Measurements from ENCODE around the gene MYH14. TPM values are rescaled to one million over a fixed set of nuclear protein-coding genes. Genes with fewer than 3 reads are reported as not detected.
"Not testable (repeated sequence)": the region's sequence is repeated elsewhere in the genome, so short reads cannot be mapped to it uniquely, and the experiment has no call there.

The MYH14 gene
- total and polyA plus RNA-seq, 2 donors, result 1.6 to 16.2 TPM

GRCh38 chr19:50226536-50226935, 23.1 kb downstream of the MYH14 start:
- H3K36me3 ChIP-seq (ENCODE audit: control insufficient read depth in 2 of 2, insufficient read depth in 2 of 2, low read length in 1 of 2), result no peaks in the 10 kb centered on the region

DNA sequence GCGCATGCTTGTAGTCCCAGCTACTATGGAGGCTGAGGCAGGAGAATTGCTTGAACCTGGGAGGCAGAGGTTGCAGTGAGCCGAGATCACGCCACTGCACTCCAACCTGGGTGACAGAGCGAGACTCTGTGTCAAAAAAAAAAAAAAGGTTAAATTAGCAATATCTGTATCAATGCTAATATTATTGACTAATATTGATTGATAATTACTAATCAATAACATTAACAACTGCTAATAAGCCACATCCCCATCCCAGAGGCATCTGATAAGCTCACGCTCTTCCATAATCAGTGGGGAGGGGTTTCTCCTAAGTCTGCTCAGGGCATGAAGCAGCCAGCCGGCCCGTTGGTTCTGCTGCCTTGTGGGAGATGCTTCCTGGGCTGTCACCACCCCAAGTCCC, 24.7 kb downstream of the MYH14 start:
- not testable (repeated sequence) for H3K36me3 ChIP-seq (ENCODE audit: control insufficient read depth in 2 of 2, insufficient read depth in 2 of 2, low read length in 1 of 2)

More at GRCh38 chr19:50226536-50226935, 23.1 kb downstream of the MYH14 start:
- no peak for DNase-seq (ENCODE audit: low read depth in 6 of 9, low spot score in 9 of 9)
- Histone ChIP-seq H3K27ac (ENCODE audit: low read depth in 1 of 2, low read length in 1 of 2) (no peak overlapping the region), H3K9me3 (ENCODE audit: control insufficient read depth in 2 of 2, insufficient read depth in 1 of 2, low read length in 1 of 2) (peaks cover 0 to 13% of the 10 kb centered on the region in 2 donors), H3K4me1 (ENCODE audit: control insufficient read depth in 2 of 2, insufficient read depth in 2 of 2, low read length in 2 of 2) (no peaks in the 10 kb centered on the region), H3K27me3 (ENCODE audit: control insufficient read depth in 2 of 2, insufficient read depth in 1 of 2, low read length in 1 of 2) (no peaks in the 10 kb centered on the region), H3K4me3 (ENCODE audit: low read length in 2 of 2) (no peak overlapping the region)
- 70% methylated on average over 7 of the region's 7 CpGs for WGBS

DNA sequence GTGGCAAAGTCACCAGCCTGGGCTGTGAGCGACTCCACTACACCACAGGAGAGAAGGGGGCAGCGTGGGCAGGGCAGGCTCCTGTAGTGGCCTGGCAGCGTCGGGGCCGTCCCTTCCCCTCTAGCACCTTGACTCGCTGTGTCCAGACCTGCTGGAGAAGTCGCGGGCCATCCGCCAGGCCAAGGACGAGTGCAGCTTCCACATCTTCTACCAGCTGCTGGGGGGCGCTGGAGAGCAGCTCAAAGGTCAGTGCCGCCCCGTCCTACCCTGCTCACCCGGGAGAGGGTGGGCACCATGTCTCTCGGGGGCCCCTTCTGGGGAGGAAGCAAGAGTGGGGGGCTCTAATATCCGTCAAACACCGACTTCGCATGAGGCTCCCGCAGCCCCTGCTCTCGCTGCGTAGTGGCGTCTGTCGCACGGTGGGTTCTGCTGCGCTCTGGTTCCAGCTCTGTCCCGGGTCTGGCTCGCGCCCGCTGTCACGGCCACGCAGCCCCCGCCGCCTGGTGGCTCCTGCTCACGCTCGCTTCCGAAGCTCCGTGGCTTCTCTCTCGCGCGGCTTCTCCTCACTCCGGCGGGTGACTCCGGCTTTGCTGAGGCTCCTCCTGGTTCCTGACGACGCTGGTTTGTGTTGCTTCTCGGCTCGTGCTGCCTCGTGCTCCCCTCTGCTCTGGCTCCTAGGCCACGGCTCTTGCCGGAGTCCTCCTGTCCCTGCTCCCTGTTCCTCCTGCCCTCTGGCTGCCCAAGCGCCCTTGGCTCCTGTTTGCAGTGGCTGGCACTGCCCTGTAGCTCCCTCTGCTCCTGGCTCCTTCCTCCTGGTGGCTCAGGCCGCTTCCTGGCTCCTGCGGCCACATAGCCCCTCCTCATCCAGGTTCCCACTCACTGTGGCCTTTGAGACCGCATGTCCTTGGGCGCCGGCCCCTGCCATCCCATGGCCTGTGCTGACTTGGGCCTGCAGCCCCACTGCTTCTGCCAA, 27.2 kb downstream of the MYH14 start:
- no peak overlapping the region for H3K4me3 ChIP-seq (ENCODE audit: low read length in 2 of 2)
- H3K27me3 ChIP-seq (ENCODE audit: control insufficient read depth in 2 of 2, insufficient read depth in 1 of 2, low read length in 1 of 2), result no peaks in the 10 kb centered on the region
- H3K9me3 ChIP-seq (ENCODE audit: control insufficient read depth in 2 of 2, insufficient read depth in 1 of 2, low read length in 1 of 2), result no peaks in the 10 kb centered on the region
- no peak overlapping the region for H3K27ac ChIP-seq (ENCODE audit: low read depth in 1 of 2, low read length in 1 of 2)
- WGBS, result 79% methylated on average over 56 of the region's 56 CpGs
- H3K4me1 ChIP-seq (ENCODE audit: control insufficient read depth in 2 of 2, insufficient read depth in 2 of 2, low read length in 2 of 2), result no peaks in the 10 kb centered on the region
- DNase-seq (ENCODE audit: low read depth in 6 of 9, low spot score in 9 of 9), result no peak
- no peaks in the 10 kb centered on the region for H3K36me3 ChIP-seq (ENCODE audit: control insufficient read depth in 2 of 2, insufficient read depth in 2 of 2, low read length in 1 of 2)

More for the DNA sequence above, 24.7 kb downstream of the MYH14 start:
- DNase-seq (ENCODE audit: low read depth in 6 of 9, low spot score in 9 of 9); H3K4me1 ChIP-seq (ENCODE audit: control insufficient read depth in 2 of 2, insufficient read depth in 2 of 2, low read length in 2 of 2); H3K27me3 ChIP-seq (ENCODE audit: control insufficient read depth in 2 of 2, insufficient read depth in 1 of 2, low read length in 1 of 2); H3K27ac ChIP-seq (ENCODE audit: low read depth in 1 of 2, low read length in 1 of 2); H3K4me3 ChIP-seq (ENCODE audit: low read length in 2 of 2): not testable (repeated sequence)
- H3K9me3 ChIP-seq (ENCODE audit: control insufficient read depth in 2 of 2, insufficient read depth in 1 of 2, low read length in 1 of 2), result peaks cover 0 to 13% of the 10 kb centered on the region in 2 donors
- 84% methylated on average over 7 of the region's 7 CpGs for WGBS

GRCh38 chr19:50231417-50231816, 28.0 kb downstream of the MYH14 start:
- not testable (repeated sequence) for H3K9me3 ChIP-seq (ENCODE audit: control insufficient read depth in 2 of 2, insufficient read depth in 1 of 2, low read length in 1 of 2); H3K4me1 ChIP-seq (ENCODE audit: control insufficient read depth in 2 of 2, insufficient read depth in 2 of 2, low read length in 2 of 2); H3K36me3 ChIP-seq (ENCODE audit: control insufficient read depth in 2 of 2, insufficient read depth in 2 of 2, low read length in 1 of 2); H3K4me3 ChIP-seq (ENCODE audit: low read length in 2 of 2); H3K27ac ChIP-seq (ENCODE audit: low read depth in 1 of 2, low read length in 1 of 2); H3K27me3 ChIP-seq (ENCODE audit: control insufficient read depth in 2 of 2, insufficient read depth in 1 of 2, low read length in 1 of 2); DNase-seq (ENCODE audit: low read depth in 6 of 9, low spot score in 9 of 9)
- WGBS, result 90% methylated on average over 3 of the region's 3 CpGs

DNA sequence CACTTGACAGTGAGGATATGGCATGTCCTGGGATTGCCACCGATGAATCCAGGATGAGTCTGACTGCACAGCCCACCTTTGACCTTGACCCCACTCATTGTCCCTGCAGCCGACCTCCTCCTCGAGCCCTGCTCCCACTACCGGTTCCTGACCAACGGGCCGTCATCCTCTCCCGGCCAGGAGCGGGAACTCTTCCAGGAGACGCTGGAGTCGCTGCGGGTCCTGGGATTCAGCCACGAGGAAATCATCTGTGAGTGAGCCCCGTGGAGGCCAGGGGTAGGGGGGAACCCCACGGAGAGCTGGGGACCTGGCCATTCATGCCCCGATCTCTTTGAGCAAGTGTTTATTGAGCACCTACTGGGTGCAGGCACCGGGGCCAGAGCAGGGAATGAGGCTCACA, 28.4 kb downstream of the MYH14 start:
- 86% methylated on average over 16 of the region's 16 CpGs for WGBS
- Histone ChIP-seq H3K9me3 (ENCODE audit: control insufficient read depth in 2 of 2, insufficient read depth in 1 of 2, low read length in 1 of 2) (no peaks in the 10 kb centered on the region), H3K36me3 (ENCODE audit: control insufficient read depth in 2 of 2, insufficient read depth in 2 of 2, low read length in 1 of 2) (no peaks in the 10 kb centered on the region), H3K27me3 (ENCODE audit: control insufficient read depth in 2 of 2, insufficient read depth in 1 of 2, low read length in 1 of 2) (no peaks in the 10 kb centered on the region), H3K4me3 (ENCODE audit: low read length in 2 of 2) (no peak overlapping the region), H3K4me1 (ENCODE audit: control insufficient read depth in 2 of 2, insufficient read depth in 2 of 2, low read length in 2 of 2) (no peaks in the 10 kb centered on the region), H3K27ac (ENCODE audit: low read depth in 1 of 2, low read length in 1 of 2) (no peak overlapping the region)
- no peak for DNase-seq (ENCODE audit: low read depth in 6 of 9, low spot score in 9 of 9)

GRCh38 chr19:50232600-50232999, 29.2 kb downstream of the MYH14 start:
- H3K27ac ChIP-seq (ENCODE audit: low read depth in 1 of 2, low read length in 1 of 2), result no peak overlapping the region
- no peaks in the 10 kb centered on the region for H3K9me3 ChIP-seq (ENCODE audit: control insufficient read depth in 2 of 2, insufficient read depth in 1 of 2, low read length in 1 of 2)
- no peaks in the 10 kb centered on the region for H3K4me1 ChIP-seq (ENCODE audit: control insufficient read depth in 2 of 2, insufficient read depth in 2 of 2, low read length in 2 of 2)
- no peak for DNase-seq (ENCODE audit: low read depth in 6 of 9, low spot score in 9 of 9)
- 76% methylated on average over 3 of the region's 3 CpGs for WGBS
- no peaks in the 10 kb centered on the region for H3K27me3 ChIP-seq (ENCODE audit: control insufficient read depth in 2 of 2, insufficient read depth in 1 of 2, low read length in 1 of 2)
- H3K4me3 ChIP-seq (ENCODE audit: low read length in 2 of 2), result no peak overlapping the region
- no peaks in the 10 kb centered on the region for H3K36me3 ChIP-seq (ENCODE audit: control insufficient read depth in 2 of 2, insufficient read depth in 2 of 2, low read length in 1 of 2)

GRCh38 chr19:50233308-50233910, 30.0 kb downstream of the MYH14 start:
- H3K27me3 ChIP-seq (ENCODE audit: control insufficient read depth in 2 of 2, insufficient read depth in 1 of 2, low read length in 1 of 2), result no peaks in the 10 kb centered on the region
- DNase-seq (ENCODE audit: low read depth in 6 of 9, low spot score in 9 of 9), result no peak
- H3K4me1 ChIP-seq (ENCODE audit: control insufficient read depth in 2 of 2, insufficient read depth in 2 of 2, low read length in 2 of 2), result no peaks in the 10 kb centered on the region
- WGBS, result 84% methylated on average over 23 of the region's 23 CpGs
- H3K4me3 ChIP-seq (ENCODE audit: low read length in 2 of 2), result no peak overlapping the region
- no peaks in the 10 kb centered on the region for H3K36me3 ChIP-seq (ENCODE audit: control insufficient read depth in 2 of 2, insufficient read depth in 2 of 2, low read length in 1 of 2)
- no peaks in the 10 kb centered on the region for H3K9me3 ChIP-seq (ENCODE audit: control insufficient read depth in 2 of 2, insufficient read depth in 1 of 2, low read length in 1 of 2)
- no peak overlapping the region for H3K27ac ChIP-seq (ENCODE audit: low read depth in 1 of 2, low read length in 1 of 2)

GRCh38 chr19:50237493-50237892, 34.1 kb downstream of the MYH14 start:
- not testable (repeated sequence) for H3K27ac ChIP-seq (ENCODE audit: low read depth in 1 of 2, low read length in 1 of 2); H3K27me3 ChIP-seq (ENCODE audit: control insufficient read depth in 2 of 2, insufficient read depth in 1 of 2, low read length in 1 of 2); H3K4me3 ChIP-seq (ENCODE audit: low read length in 2 of 2); DNase-seq (ENCODE audit: low read depth in 6 of 9, low spot score in 9 of 9); H3K4me1 ChIP-seq (ENCODE audit: control insufficient read depth in 2 of 2, insufficient read depth in 2 of 2, low read length in 2 of 2); H3K36me3 ChIP-seq (ENCODE audit: control insufficient read depth in 2 of 2, insufficient read depth in 2 of 2, low read length in 1 of 2); H3K9me3 ChIP-seq (ENCODE audit: control insufficient read depth in 2 of 2, insufficient read depth in 1 of 2, low read length in 1 of 2)
- 40% methylated on average over 11 of the region's 11 CpGs for WGBS

GRCh38 chr19:50238043-50238442, 34.6 kb downstream of the MYH14 start:
- DNase-seq (ENCODE audit: low read depth in 6 of 9, low spot score in 9 of 9), result no peak
- Histone ChIP-seq H3K4me1 (ENCODE audit: control insufficient read depth in 2 of 2, insufficient read depth in 2 of 2, low read length in 2 of 2) (no peaks in the 10 kb centered on the region), H3K9me3 (ENCODE audit: control insufficient read depth in 2 of 2, insufficient read depth in 1 of 2, low read length in 1 of 2) (no peaks in the 10 kb centered on the region), H3K27ac (ENCODE audit: low read depth in 1 of 2, low read length in 1 of 2) (no peak overlapping the region), H3K36me3 (ENCODE audit: control insufficient read depth in 2 of 2, insufficient read depth in 2 of 2, low read length in 1 of 2) (no peaks in the 10 kb centered on the region), H3K4me3 (ENCODE audit: low read length in 2 of 2) (no peak overlapping the region), H3K27me3 (ENCODE audit: control insufficient read depth in 2 of 2, insufficient read depth in 1 of 2, low read length in 1 of 2) (no peaks in the 10 kb centered on the region)
- WGBS, result 95% methylated on average over 4 of the region's 4 CpGs

Measured in thymus (tissue), 11 donors.